GM23248 (cell line): Measurements from ENCODE around the gene LRRC18.

Experiments
- EZH2 ChIP-seq: fragments of 200-600 bp; sonication (generic); IDR thresholded peaks from 2 replicates; pipeline ENCODE4 v1.6.1; 2018; ENCODE audit warnings: antibody characterized with exemption, mild to moderate bottlenecking; ENCODE audit not compliant: insufficient read depth, poor library complexity, severe bottlenecking
- EZH2phosphoT487 ChIP-seq: fragments of 200-600 bp; sonication (generic); IDR thresholded peaks from 2 replicates; pipeline ENCODE4 v1.6.1; 2018; ENCODE audit warnings: antibody characterized with exemption, moderate library complexity, mild to moderate bottlenecking, low read depth; ENCODE audit not compliant: insufficient read depth

GRCh38 chr10:48926764-48927540, 12.7 kb downstream of the LRRC18 start:
- TF ChIP-seq EZH2 (no peak), EZH2phosphoT487 (no peak)
